HG03565 (cell line): ENCODE data around the gene FMNL2.

Source experiments
- ATAC-seq: cut with Tn5 transposase; IDR thresholded peaks from one replicate; pipeline ENCODE4 v1.9.1; 2021; ENCODE audit warnings: mild to moderate bottlenecking, moderate library complexity; ENCODE audit not compliant: unreplicated experiment

Gene FMNL2

DNA sequence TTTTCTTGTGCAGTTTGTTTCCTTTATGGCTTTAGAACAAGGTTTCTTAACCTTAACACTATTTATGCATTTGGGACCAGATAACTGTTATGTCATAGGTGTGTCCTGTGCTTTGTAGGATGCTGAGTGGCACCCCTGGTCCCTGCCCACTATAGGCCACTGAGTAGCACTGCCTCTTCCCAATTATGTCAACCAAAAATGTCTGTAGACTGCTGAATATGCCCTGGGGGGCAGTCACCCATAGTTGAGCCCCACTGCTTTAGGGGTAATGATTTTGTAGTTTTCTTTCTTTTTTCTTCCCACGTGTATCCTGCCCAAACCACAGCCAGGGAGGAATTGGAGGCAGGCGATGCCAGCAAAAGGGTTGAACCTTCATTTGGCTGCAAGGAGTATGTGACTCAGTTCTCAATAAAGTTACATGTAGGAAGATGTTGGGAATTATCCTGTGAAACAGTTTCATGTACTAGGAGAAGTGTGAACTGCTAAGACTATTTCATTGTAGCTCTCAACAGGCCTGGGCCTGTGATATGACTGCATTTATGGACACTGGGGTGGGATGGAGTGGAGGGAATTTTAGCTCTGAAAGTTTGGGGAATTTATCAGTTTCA lies 65.7 kb downstream of the FMNL2 start:
- ATAC-seq = no peak

DNA sequence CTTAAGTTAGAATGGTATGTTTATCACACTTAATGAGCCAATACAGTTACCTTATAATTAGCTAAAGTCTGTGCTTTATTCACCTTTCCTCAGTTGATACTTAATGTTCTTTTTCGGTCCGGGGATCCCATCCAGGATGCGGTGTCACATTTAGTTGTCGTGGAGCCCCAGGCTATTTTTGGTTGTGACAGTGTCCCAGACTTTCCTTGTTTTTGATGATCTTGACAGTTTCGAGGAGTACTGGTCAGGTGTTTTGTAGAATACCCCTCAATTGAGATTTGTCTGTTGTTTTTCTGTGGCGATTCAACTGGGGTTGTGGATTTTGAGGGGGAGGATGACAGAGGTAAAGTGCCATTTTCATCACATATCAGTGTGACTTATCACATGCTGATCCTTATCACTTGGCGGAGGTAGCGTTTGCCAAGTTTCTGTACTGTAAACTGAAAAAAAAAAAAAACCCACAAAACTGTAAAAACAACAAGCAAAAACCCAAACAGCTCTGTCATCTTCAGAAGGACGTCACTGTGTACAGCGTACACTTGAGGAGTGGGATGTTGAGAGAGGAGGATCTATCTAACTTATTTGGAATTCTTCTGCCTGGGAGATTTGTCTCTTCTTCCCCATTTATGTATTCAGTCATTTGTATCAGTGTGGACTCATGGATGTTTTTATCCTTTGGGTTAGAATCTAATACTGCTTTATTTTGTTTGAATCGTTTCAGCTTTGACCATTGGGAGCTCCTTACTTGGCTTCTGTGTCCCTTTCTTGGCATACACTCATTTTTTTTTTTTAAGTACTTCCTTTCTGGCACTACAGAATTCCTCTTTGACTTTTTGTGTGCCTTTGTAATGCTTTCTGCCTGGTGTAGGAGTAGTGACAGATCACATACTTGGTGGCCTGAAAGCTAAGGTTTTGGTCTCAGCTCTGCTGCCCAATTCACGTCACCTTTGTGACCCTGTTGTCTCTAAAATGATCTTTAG lies 68.1 kb downstream of the FMNL2 start:
- no peak for ATAC-seq

DNA sequence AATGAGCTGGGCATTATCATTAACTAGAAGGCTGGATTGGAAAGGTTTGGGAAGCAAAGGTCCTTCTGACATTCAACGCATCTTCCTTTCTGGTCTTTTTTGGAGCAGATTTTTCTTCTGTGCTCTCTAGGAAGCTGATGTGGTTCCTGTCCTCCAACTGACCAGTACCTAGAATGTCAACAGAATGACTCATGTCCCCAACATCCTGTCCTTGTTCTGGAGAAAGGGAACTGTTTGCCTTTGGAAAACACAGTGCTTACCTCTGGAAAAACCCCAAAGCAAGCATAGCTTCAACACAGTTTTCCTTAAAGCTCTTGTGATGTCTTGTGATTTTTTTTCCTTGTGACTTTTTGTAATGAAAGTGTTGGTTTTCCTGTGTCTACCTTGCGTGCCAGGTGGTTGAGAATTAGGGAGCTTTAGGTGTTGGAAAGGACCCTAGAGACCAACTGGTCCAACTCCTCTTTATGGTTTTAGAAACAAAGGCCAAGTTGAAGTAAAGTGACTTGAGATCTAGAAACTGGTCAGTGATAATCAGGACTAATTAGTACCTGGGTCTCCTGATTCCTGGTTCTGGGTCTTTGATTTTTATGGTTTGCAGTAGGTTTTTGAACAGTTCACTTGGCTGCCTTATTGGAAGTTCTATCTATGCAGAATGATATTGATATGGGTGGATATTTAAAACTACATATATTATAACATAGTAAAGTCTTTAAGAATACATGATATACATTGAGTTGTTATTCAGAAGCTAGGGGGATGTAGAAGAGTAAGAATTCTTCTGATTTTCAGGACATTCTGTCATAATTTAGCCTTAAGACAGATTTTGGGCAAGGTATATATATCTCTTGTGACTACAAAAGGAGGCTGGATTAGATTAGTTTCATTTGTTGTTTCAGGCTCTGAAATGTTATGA lies 70.5 kb downstream of the FMNL2 start:
- ATAC-seq = peak; percentile 1

DNA sequence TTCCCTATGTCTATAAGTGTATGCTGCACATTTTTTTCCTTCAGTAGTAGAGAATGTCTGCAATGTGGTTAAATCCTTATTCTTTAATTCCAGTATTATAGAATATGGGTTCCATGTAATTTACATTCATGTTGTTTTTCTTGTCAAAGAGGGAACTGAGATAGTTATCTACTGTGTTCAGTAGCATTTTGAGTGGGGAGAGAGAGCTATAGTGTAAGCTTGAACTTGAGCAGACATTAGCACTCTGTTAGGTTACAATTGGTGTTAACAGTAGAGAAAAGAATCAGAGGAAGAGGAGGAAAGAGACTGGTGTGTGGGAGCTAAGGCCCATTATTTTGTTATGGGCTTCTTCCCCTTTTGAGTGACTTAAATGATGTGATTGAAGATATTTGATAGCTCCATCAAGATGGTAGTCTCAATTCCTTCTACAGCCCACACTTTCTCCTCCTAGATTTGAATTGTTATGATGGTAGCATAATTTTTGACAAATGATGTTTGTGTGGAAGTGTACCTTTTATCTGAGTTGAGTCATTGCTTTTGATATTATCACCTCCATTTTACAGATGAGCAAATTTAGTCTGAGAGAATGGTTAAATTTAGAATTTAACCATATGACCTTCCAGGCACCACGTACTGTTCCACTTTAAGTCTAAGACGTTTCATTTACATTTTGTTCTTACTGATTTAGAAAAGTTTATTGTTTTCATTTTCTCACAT lies 71.3 kb downstream of the FMNL2 start:
- peak; percentile 42 for ATAC-seq

DNA sequence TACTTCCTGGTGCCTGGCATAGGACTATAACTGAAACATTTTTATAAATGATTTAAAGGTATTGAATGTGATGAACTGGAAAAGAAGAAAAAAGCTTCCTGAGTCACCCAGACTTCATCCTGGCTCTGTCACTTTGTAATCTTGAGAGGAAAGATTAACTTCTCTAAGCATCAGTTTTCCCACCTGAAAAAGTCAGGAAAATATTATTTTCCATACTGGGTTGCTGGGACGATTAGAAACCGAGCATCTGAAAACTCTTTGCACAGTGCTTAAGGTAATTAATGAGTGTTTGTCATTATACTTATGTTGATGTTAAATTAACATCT lies 71.8 kb downstream of the FMNL2 start:
- ATAC-seq = no peak

DNA sequence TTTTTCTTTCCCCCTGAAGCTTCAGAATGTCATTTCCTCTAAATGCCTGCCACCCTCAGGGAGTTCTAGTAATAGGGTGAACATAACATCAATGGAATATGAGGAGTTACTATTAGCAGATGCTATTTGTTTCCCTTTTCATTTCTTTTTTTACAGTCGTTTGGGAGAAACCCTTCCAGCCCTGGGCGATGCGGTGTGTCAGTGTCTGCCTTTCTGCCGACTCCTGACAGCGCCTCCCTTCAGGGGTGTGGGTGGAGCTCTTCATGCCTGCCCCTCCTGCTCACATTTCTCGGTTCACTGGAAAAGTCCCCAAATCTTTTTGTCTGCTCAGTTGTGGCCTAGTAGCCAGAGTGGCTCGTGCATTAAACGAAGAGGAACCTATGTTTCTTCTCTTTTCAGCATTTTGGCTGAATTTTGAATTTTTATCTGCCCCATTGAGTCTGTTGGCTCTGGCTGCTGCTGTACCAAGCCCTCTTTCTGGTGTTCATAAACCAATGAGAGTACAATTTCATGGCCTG lies 72.3 kb downstream of the FMNL2 start:
- ATAC-seq = peak; percentile 72

DNA sequence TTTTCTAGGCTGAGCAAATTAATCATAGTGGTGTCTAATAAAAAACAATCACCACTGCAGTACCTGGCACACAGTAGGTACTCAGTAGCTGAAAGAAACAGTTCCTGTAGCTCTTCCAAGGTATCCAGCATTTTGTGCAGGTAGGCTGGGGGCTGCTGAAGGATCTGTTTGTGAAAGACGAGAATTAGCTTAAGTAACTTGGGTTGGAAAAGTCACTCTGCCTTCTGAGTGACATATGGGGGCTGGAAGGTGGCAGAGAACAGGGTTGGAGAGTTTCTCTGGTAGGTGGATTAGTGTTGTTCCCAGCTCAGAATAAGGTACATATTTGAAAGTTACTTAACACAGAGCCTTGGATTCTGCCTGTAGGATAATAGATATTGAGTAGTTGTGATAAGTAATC lies 72.8 kb downstream of the FMNL2 start:
- no peak for ATAC-seq

DNA sequence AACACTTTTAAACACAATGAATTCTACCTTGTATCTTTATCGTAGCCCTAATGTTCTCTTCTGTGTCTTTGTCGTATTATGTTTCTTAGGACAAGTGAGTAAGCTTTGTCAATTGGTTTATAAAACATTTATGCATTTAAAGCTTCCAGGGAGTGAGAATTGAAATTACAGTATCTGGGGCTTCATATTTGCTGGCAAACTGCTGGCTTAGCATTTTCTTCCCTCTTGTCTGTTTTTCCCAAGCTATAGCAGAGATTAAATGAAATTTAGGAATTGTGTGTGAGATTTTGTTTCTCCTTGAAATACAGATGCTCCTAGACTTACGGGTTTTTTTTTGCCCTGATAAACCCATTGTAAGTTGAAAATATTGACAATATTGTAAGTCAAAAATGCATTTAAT lies 73.3 kb downstream of the FMNL2 start:
- no peak for ATAC-seq

DNA sequence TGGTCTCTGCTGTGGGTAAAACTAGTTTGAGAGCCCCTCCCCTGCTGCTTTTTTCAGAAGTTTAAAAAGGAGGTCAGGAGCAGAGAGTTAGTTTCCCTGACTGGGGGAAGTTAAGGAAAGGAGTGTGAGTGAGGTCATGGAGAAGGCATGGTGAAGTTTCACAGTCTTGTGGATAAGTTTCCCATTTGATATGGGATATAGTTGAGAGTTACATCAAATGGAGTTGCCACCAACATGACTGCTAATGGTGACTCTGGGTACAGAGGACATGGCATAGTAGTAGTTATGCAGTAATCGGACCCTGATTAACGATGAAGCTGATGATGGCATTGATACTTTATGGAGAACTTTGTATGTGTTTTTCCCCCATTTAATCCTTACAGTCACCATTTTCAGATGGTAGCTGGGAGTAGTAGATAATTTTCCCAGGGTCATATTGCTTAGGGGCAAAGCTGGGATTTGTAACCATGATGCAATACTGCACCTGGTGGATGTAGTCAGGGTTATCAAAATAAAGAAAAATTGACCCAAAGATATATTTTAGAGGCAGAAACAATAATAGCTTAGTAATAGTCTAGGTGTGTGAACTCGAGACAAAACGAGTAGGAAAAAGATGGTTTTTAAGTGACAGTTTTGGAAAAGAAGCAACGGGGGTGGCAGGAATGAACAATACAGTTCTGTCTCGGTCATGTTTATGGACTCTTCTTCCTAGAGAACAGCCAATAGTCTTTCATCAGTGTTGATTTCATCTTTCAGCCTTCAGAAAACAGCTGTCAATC lies 74.6 kb downstream of the FMNL2 start:
- no peak for ATAC-seq

DNA sequence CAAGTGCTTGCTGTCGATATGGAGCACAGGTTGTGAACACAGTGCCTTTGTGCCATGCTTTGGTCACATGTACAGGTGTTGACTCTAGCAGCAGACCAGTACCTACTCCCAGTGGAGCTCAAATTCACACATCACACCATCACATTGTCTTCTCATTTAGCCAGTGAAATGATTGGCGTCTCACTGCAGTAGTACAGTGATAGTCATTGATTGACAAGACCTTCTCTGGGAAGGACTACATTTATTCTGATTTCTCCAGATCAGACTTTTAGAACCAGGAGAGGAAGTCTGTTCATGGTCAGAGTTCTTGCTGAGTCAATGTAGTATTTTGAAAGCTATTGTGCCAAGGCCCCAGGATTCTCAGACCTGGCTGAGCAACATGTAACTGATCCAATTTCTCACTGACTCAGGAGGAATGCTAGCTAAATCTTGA lies 75.2 kb downstream of the FMNL2 start:
- no peak for ATAC-seq

DNA sequence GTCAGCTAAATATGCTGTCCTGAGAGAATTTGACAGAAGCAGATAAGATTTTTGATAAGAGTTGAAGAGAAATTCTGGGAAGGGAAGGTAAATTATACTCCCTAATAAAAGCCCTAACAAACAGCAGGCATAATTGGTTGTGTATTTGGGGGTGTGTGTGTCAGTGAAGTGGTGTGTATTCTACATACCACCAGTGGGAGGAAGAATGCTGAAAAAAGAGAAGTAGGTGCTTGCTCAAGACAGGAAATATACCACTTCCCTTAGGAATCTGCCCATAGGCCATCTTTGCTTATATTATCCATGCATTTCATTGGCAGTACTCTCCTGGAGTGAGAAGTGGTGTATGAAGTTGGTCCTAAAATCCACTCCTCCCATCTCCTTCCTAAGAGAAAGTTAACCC lies 76.2 kb downstream of the FMNL2 start:
- no peak for ATAC-seq

DNA sequence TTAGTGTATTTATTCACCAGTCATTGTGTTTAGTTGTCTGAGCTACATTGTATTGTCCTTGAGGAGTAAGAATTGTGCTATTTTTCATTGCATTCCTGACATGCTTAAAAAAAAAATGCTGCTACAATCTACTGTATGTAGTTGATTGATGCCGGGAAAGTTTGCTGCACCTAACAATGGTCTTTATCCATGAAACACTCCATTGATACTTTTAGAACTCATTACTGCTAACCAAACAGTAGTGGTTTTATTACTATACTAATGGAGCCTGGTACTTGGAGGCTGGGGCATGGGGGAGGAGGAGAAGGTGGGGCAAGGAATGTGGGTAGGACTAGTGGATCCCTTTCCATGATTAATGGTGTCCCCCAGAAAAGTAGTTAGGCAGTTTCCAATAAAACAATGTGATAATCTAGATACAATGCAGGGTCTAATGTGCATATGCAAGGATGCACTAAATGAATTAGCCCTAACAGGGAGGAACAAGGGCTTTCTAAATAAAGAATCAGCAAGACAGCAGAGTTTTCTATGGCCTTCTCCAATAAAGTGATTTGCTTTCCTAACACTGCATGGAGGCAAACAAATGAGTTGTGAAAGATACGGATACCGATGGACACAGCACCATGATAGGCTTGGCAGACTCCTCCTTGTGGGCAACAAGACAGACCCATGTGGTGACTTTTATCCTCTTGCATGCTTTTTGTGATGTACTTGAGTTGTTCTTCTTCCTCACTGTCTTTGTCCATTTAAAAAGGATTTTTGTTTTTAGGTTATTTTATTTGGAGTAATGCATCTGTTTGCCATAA lies 78.5 kb downstream of the FMNL2 start:
- no peak for ATAC-seq

DNA sequence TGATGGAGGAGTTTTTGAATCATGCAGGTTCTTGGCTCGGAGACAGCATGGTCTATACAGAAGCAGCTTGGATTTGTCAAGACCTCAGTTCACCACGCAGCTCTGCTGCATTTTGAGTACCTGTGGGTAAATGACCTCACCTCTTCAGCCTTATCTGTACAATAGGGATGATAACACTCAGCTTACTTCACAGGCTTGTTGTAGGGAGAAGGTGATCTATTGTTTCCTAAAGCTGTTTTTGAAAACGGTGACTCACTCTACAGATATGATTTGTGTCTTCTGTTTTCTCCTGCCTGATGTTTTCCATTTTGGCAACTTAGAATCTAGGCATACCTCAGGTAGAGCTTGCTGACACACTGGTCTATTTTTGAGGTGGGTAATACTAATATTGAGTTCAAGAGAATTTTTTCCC lies 80.3 kb downstream of the FMNL2 start:
- ATAC-seq = no peak

DNA sequence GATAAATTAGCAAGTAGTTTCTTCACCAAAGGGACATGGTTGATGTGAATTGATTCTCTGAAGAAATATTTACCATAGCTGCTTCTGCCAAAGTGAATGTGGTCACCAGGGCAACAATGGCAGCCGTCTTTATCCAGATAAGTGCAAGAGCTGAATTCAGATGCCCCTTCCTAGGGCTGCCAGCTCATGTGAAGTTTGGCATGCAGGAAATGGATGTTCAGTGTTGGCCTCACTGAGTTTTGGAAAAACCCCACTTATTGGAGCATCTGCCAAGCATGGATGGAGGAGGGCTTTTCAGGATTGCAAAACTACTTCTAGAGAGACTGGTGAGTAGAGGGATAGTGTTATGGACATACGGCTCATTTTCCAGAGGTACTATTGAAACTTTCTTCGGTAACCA lies 80.8 kb downstream of the FMNL2 start:
- ATAC-seq = no peak

DNA sequence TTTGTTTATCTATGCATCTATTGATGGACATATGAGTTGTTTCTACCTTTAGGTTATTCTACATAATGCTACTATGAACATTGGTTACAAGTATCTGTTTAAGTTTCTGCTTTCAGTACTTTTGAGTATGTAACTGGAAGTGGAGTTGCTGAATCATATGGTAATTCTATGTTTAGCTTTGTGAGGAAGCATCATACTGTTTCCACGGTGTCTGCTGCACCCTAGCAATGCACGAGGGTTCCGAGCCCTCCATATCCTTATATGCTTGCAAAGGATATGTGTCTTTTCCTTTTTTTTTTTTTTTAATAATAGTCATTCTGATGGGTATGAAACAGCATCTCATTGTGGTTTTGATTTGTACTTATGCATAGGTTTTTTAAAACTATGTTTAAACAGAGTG lies 83.7 kb downstream of the FMNL2 start:
- ATAC-seq = peak; percentile 44

DNA sequence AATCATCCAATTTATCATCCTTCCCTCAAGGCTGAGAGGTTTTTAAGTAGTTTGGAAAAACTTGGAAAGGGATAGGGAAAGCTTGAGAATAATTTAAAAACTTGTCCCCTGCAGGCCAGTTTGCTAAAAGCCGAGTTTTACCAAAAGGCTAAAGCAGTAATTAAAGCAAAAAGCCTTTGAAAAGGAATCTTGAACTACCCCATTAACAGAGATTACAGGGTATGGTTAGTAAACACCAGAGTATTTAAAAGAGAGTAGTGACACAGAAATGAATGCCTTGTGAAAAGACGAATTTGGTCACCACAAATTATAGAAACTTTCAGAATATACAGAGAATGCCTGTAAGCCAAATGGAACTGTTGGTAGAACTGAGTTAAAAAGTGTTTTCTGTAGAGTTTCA lies 85.0 kb downstream of the FMNL2 start:
- ATAC-seq = no peak

DNA sequence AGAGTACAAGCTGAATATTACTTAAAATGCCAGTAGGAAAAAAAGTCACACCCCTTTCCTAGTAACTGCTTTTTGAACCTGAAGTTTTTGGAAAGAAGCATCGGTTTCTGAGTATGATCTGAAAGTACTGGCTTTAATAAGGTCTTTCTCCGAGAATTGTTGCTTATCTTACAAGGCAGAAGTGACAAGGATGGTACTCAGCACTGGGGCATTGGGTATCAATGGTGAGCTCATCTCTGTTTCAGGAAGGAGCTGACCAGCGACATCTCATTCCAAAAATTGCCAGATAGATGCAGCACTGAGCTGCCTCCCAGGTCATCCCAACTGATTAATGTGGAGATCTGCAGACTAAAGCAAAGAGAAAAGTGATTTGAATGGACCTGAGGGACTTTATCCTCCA lies 85.4 kb downstream of the FMNL2 start:
- ATAC-seq = no peak

DNA sequence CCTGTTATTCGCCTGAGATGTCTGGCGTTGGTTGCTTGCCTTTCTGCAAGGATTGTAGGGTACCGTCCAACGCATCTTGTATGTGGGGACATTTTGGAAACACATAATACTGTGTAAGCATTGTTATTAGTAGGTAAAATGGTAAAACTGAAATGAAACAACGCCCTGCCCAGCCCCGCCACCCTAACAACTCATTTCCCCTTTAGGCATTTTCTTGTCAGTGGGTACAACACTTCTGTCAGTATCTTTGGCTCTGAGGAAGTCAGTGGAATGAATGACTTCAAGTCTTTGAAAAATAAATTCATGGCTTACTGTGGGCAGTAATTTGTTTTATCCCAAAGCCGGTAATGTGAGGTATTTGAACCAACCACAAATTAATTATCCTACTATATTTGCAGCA lies 86.0 kb downstream of the FMNL2 start:
- ATAC-seq = no peak
